A549 (cell line): Measurements from ENCODE around the gene FRMD4A. TPM values are rescaled to one million over a fixed set of nuclear protein-coding genes. Genes with fewer than 3 reads are reported as not detected.
"Not testable (repeated sequence)": the region's sequence is repeated elsewhere in the genome, so short reads cannot be mapped to it uniquely, and the experiment has no call there.

ENCODE experiments used
- ATAC-seq, 2 experiments: fragments of 200-7000 bp in 1 of 2; fragments of >200 bp in 1 of 2; cut with Nextera tagmentation in 1 of 2; cut with Tn5 transposase in 1 of 2; 3 replicates each; pipeline versions ENCODE4 v1.8.0 to v1.9.1; 2018 to 2020; ENCODE audit warnings: mild to moderate bottlenecking in 1 of 2, moderate library complexity in 1 of 2
- CTCF ChIA-PET: fragments of 300-600 bp; sonication (Branson Sonifier 250); formaldehyde crosslinking; extraction: SDS; loops from one replicate; lab custom pipeline; 2021; ENCODE audit warnings: antibody characterized with exemption, inconsistent platforms; lab: Yijun Ruan, JAX
- POLR2A ChIA-PET: fragments of 350-600 bp; formaldehyde crosslinking; extraction: SDS; loops from one replicate; lab custom pipeline; 2021; ENCODE audit warnings: antibody characterized with exemption, inconsistent platforms; lab: Yijun Ruan, JAX
- DNase-seq, 2 experiments: peaks; one replicate each; pipeline versions ENCODE4 v3.0.0 to v3.0.0-alpha.2; 2011 to 2016; ENCODE audit warnings: low read depth in 1 of 2, low spot score in 1 of 2
- FAIRE-seq: peaks from 2 replicates; lab custom pipeline; 2011; peaks lifted over from hg19 to GRCh38; lab: Jason Lieb, UNC
- H3K27ac ChIP-seq, 2 experiments: fragments of >200 bp; sonication (Bioruptor Twin); formaldehyde crosslinking; 3 replicates each; pipeline ENCODE4 v1.5.1; 2016 to 2017
- H3K4me1 ChIP-seq: fragments of >200 bp; sonication (Bioruptor Twin); formaldehyde crosslinking; 3 replicates; pipeline ENCODE4 v1.6.1; 2016
- H3K4me2 ChIP-seq: fragments of >200 bp; sonication (Bioruptor Twin); formaldehyde crosslinking; 3 replicates; pipeline ENCODE4 v1.6.1; 2016
- H3K4me3 ChIP-seq: fragments of >200 bp; sonication (Bioruptor Twin); formaldehyde crosslinking; 3 replicates; pipeline ENCODE4 v1.5.1; 2016
- H3K9me3 ChIP-seq: fragments of >200 bp; sonication (Bioruptor Twin); formaldehyde crosslinking; 3 replicates; pipeline ENCODE4 v1.6.1; 2016
- CBX2 ChIP-seq: fragments of 200-600 bp; sonication (generic); IDR thresholded peaks from 2 replicates; pipeline ENCODE4 v1.6.1; 2016; ENCODE audit warnings: low read depth, mild to moderate bottlenecking, borderline replicate concordance
- CHD2 ChIP-seq: fragments of 150-350 bp; IDR thresholded peaks from 2 replicates; pipeline ENCODE4 v1.6.1; 2014; ENCODE audit warnings: low read length; ENCODE audit not compliant: partially characterized antibody
- CTCF ChIP-seq: fragments of >200 bp; sonication (Bioruptor Twin); formaldehyde crosslinking; IDR thresholded peaks from 3 replicates; pipeline ENCODE4 v1.5.1; 2016
- E2F6 ChIP-seq: IDR thresholded peaks from 2 replicates; pipeline ENCODE4 v1.6.1; 2012; ENCODE audit warnings: low read depth, borderline replicate concordance
- EHMT2 ChIP-seq: fragments of 200-600 bp; sonication (generic); IDR thresholded peaks from 2 replicates; pipeline ENCODE4 v1.6.1; 2016; ENCODE audit warnings: antibody characterized with exemption, low read depth, mild to moderate bottlenecking, moderate library complexity
- ESRRA ChIP-seq: fragments of 150-350 bp; IDR thresholded peaks from 2 replicates; pipeline ENCODE4 v1.6.1; 2014; ENCODE audit warnings: mild to moderate bottlenecking, low read length, borderline replicate concordance
- FOSB ChIP-seq: fragments of 250-450 bp; sonication (Bioruptor Pico); IDR thresholded peaks from 2 replicates; pipeline ENCODE4 v1.5.0; 2020; ENCODE audit warnings: mild to moderate bottlenecking, moderate library complexity
- GATA3 ChIP-seq: IDR thresholded peaks from 2 replicates; pipeline ENCODE4 v1.6.1; 2012; ENCODE audit warnings: borderline replicate concordance
- HDAC2 ChIP-seq: fragments of 200-600 bp; sonication (generic); IDR thresholded peaks from 2 replicates; pipeline ENCODE4 v1.6.1; 2016
- HOXB5 ChIP-seq: fragments of 250-450 bp; sonication (Bioruptor Pico); IDR thresholded peaks from 2 replicates; pipeline ENCODE4 v1.5.0; 2020; ENCODE audit warnings: mild to moderate bottlenecking, moderate library complexity
- KDM1A ChIP-seq: fragments of 200-600 bp; sonication (generic); IDR thresholded peaks from 2 replicates; pipeline ENCODE4 v1.6.1; 2016; ENCODE audit warnings: low read depth, mild to moderate bottlenecking
- NFE2L2 ChIP-seq: fragments of 150-350 bp; conservative IDR thresholded peaks from 2 replicates; pipeline ENCODE4 v1.6.1; 2014; ENCODE audit warnings: low read length
- NPAS2 ChIP-seq: fragments of 250-450 bp; sonication (Bioruptor Pico); IDR thresholded peaks from 2 replicates; pipeline ENCODE4 v1.8.0; 2022; ENCODE audit warnings: mild to moderate bottlenecking, moderate library complexity, borderline replicate concordance
- PBX3 ChIP-seq: IDR thresholded peaks from 2 replicates; pipeline ENCODE4 v1.6.1; 2012
- PHF8 ChIP-seq: fragments of 200-600 bp; sonication (generic); IDR thresholded peaks from 2 replicates; pipeline ENCODE4 v1.6.1; 2016; ENCODE audit warnings: low read depth, mild to moderate bottlenecking, antibody characterized with exemption, moderate library complexity, borderline replicate concordance
- POLR2A ChIP-seq: IDR thresholded peaks from 2 replicates; pipeline ENCODE4 v1.6.1; 2012; ENCODE audit warnings: mild to moderate bottlenecking, low read length
- POLR2AphosphoS2 ChIP-seq: conservative IDR thresholded peaks from 2 replicates; pipeline ENCODE4 v1.6.1; 2012; ENCODE audit warnings: low read length, improper control_type of control experiment, inconsistent platforms
- RARB ChIP-seq: fragments of 250-450 bp; sonication (Bioruptor Pico); IDR thresholded peaks from 2 replicates; pipeline ENCODE4 v1.8.0; 2021; ENCODE audit warnings: mild to moderate bottlenecking, moderate library complexity
- RCOR1 ChIP-seq: fragments of 150-350 bp; IDR thresholded peaks from 2 replicates; pipeline ENCODE4 v1.6.1; 2014; ENCODE audit warnings: antibody characterized with exemption, low read length, low read depth
- REST ChIP-seq: fragments of 200-600 bp; sonication (generic); IDR thresholded peaks from 2 replicates; pipeline ENCODE4 v1.6.1; 2016; ENCODE audit warnings: antibody characterized with exemption, mild to moderate bottlenecking, moderate library complexity
- ZC3H11A ChIP-seq: fragments of 450-650 bp; IDR thresholded peaks from 2 replicates; pipeline ENCODE4 v1.6.1; 2014; ENCODE audit warnings: antibody characterized with exemption, mild to moderate bottlenecking
- WGBS: methylation state at CpG from one replicate; pipeline ENCODE4 v1.1.6; 2017; ENCODE audit errors: missing lambda C conversion rate; 5-methylcytosine and 5-hydroxymethylcytosine counted together
- polyA plus RNA-seq, 4 experiments: library from polyadenylated mRNA; depleted of rRNA in 3 of 4; stranded (reverse); fragments of >200 nt; fragmentation: RNase III in 1 of 4; extraction: RNeasy Plus Mini Kit Qiagen cat#74134 plus additional on column Dnase treatment in 1 of 4; gene quantifications; 2 replicates in 3 of 4; 3 replicates in 1 of 4; pipeline ENCODE4 v1.2.3, GENCODE V29; 2011 to 2017
- TF ChIP-seq, protein P1 (sequence below): fragments of >200 bp; sonication (Bioruptor Twin); formaldehyde crosslinking; IDR thresholded peaks from 3 replicates; pipeline ENCODE4 v1.6.1; 2016

The FRMD4A gene
- polyA plus RNA-seq, 2 of the 4 experiments (the other 2 are of a cell fraction), result 2.5 to 4.7 TPM

- no peak for TF ChIP-seq PBX3
- TF ChIP-seq HOXB5, result no peak
- no peak for TF ChIP-seq PHF8
- TF ChIP-seq CBX2, result no peak
- TF ChIP-seq CTCF, result no peak
- no peak for TF ChIP-seq E2F6
- TF ChIP-seq POLR2AphosphoS2, result no peak
- no peak for TF ChIP-seq CHD2
- no peak for TF ChIP-seq FOSB
- no peak for TF ChIP-seq ESRRA
- no peak for TF ChIP-seq GATA3
- no peak for TF ChIP-seq REST
- TF ChIP-seq HDAC2, result no peak
- TF ChIP-seq NFE2L2, result no peak
- TF ChIP-seq NPAS2, result no peak
- TF ChIP-seq POLR2A, result no peak
- TF ChIP-seq EHMT2, result no peak
- no peak for TF ChIP-seq RARB (CRISPR knock-in tag)
- FAIRE-seq (no peak), DNase-seq (no peak), ATAC-seq (no peak)
- ChIA-PET POLR2A (no interaction called here), CTCF (no interaction called here)
- 81% methylated on average over 4 of the region's 4 CpGs for WGBS
- Histone ChIP-seq H3K4me3 (no peak overlapping the region), H3K9me3 (no peaks in the 10 kb centered on the region), H3K27ac (no peak overlapping the region), H3K4me1 (no peaks in the 10 kb centered on the region), H3K4me2 (no peak overlapping the region)
Measured at GRCh38 chr10:13830385-13830784, 500.3 kb downstream of the FRMD4A start.

GRCh38 chr10:13829790-13830189, 500.9 kb downstream of the FRMD4A start:
- H3K4me1 ChIP-seq, result no peaks in the 10 kb centered on the region
- ChIA-PET POLR2A (no interaction called here), CTCF (interaction anchor here (0.7 kb wide), 1 partner anchor 10 kb away, joined by 3 read pairs; no protein-coding TSS in a partner anchor)
- ATAC-seq (no peak), FAIRE-seq (no peak), DNase-seq (no peak)
- H3K9me3 ChIP-seq, result no peaks in the 10 kb centered on the region
- H3K4me2 ChIP-seq, result no peak overlapping the region
- H3K27ac ChIP-seq, result no peak overlapping the region
- whole genome bisulfite sequencing, result 74% methylated on average over 5 of the region's 5 CpGs
- TF ChIP-seq KDM1A (no peak), ZC3H11A (no peak), FOSB (no peak), RCOR1 (no peak)
- TF ChIP-seq, protein P1, sequence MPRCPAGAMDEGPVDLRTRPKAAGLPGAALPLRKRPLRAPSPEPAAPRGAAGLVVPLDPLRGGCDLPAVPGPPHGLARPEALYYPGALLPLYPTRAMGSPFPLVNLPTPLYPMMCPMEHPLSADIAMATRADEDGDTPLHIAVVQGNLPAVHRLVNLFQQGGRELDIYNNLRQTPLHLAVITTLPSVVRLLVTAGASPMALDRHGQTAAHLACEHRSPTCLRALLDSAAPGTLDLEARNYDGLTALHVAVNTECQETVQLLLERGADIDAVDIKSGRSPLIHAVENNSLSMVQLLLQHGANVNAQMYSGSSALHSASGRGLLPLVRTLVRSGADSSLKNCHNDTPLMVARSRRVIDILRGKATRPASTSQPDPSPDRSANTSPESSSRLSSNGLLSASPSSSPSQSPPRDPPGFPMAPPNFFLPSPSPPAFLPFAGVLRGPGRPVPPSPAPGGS, result no peak
- no peak overlapping the region for H3K4me3 ChIP-seq

- not testable (repeated sequence) for FAIRE-seq
- 57% methylated on average over 6 of the region's 6 CpGs for WGBS
- CTCF ChIA-PET, result interaction anchor here (1.3 kb wide), 2 partner anchors 15 to 21 kb away, joined by 3 to 4 read pairs; no protein-coding TSS in a partner anchor
Measured at GRCh38 chr10:13828284-13828683, 502.4 kb downstream of the FRMD4A start.

More at GRCh38 chr10:13828284-13828683, 502.4 kb downstream of the FRMD4A start:
- DNase-seq, H3K9me3 ChIP-seq, H3K4me3 ChIP-seq, POLR2A ChIA-PET, ATAC-seq, H3K27ac ChIP-seq, H3K4me1 ChIP-seq, H3K4me2 ChIP-seq: not testable (repeated sequence)
